ENCODE data around the gene ENC1. TPM values are rescaled to one million over a fixed set of nuclear protein-coding genes. Genes with fewer than 3 reads are reported as not detected.

Gene ENC1
- total and polyA plus RNA-seq, 4 donors: 6.8 to 31.5 (median 18.3) TPM

- Histone ChIP-seq H3K27ac (ENCODE audit: low read depth in 1 of 2, low read length in 1 of 2) (no peak overlapping the region), H3K4me1 (ENCODE audit: control insufficient read depth in 5 of 5, insufficient read depth in 5 of 5, low read length in 5 of 5) (peaks cover 0 to 9% (median 4%) of the 10 kb centered on the region in 5 donors), H3K36me3 (ENCODE audit: control insufficient read depth in 4 of 4, insufficient read depth in 4 of 4, low read length in 4 of 4) (no peaks in the 10 kb centered on the region), H3K9ac (ENCODE audit: insufficient read depth in 1 of 2, low read length in 2 of 2) (no peak overlapping the region), H3K27me3 (ENCODE audit: control insufficient read depth in 3 of 3, insufficient read depth in 3 of 3, low read length in 2 of 3) (no peaks in the 10 kb centered on the region), H3K9me3 (ENCODE audit: control insufficient read depth in 4 of 4, insufficient read depth in 3 of 4, low read length in 3 of 4) (no peaks in the 10 kb centered on the region), H3K4me3 (no peak overlapping the region)
- DNase-seq (no peak), ATAC-seq (ENCODE audit: insufficient read depth, low FRiP score) (no peak)
- WGBS, 2 donors: 72 to 73% methylated on average over 3 of the region's 3 CpGs
- TF ChIP-seq, protein P1, sequence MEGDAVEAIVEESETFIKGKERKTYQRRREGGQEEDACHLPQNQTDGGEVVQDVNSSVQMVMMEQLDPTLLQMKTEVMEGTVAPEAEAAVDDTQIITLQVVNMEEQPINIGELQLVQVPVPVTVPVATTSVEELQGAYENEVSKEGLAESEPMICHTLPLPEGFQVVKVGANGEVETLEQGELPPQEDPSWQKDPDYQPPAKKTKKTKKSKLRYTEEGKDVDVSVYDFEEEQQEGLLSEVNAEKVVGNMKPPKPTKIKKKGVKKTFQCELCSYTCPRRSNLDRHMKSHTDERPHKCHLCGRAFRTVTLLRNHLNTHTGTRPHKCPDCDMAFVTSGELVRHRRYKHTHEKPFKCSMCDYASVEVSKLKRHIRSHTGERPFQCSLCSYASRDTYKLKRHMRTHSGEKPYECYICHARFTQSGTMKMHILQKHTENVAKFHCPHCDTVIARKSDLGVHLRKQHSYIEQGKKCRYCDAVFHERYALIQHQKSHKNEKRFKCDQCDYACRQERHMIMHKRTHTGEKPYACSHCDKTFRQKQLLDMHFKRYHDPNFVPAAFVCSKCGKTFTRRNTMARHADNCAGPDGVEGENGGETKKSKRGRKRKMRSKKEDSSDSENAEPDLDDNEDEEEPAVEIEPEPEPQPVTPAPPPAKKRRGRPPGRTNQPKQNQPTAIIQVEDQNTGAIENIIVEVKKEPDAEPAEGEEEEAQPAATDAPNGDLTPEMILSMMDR (IDR thresholded peaks at IDR 0.05; ENCODE audit: control extremely low read depth, extremely low read depth): no peak
These were observed 18.4 kb downstream of the ENC1 start for GRCh38 chr5:74622122-74622521.

- no peak for ATAC-seq (ENCODE audit: insufficient read depth, low FRiP score)
- 78 to 82% methylated on average over 5 of the region's 5 CpGs for WGBS, 2 donors
- peaks cover 0 to 9% (median 4%) of the 10 kb centered on the region in 5 donors for H3K4me1 ChIP-seq (ENCODE audit: control insufficient read depth in 5 of 5, insufficient read depth in 5 of 5, low read length in 5 of 5)
- TF ChIP-seq, protein P1 (IDR thresholded peaks at IDR 0.05; ENCODE audit: control extremely low read depth, extremely low read depth): no peak
- DNase-seq: no peak
- no peaks in the 10 kb centered on the region for H3K36me3 ChIP-seq (ENCODE audit: control insufficient read depth in 4 of 4, insufficient read depth in 4 of 4, low read length in 4 of 4)
- no peak overlapping the region for H3K4me3 ChIP-seq
- no peaks in the 10 kb centered on the region for H3K27me3 ChIP-seq (ENCODE audit: control insufficient read depth in 3 of 3, insufficient read depth in 3 of 3, low read length in 2 of 3)
- H3K27ac ChIP-seq (ENCODE audit: low read depth in 1 of 2, low read length in 1 of 2): no peak overlapping the region
- H3K9ac ChIP-seq (ENCODE audit: insufficient read depth in 1 of 2, low read length in 2 of 2): no peak overlapping the region
- no peaks in the 10 kb centered on the region for H3K9me3 ChIP-seq (ENCODE audit: control insufficient read depth in 4 of 4, insufficient read depth in 3 of 4, low read length in 3 of 4)
These were observed 19.0 kb downstream of the ENC1 start for GRCh38 chr5:74621492-74621891.

GRCh38 chr5:74619308-74619707 is 21.2 kb downstream of the ENC1 start:
- Histone ChIP-seq H3K27ac (ENCODE audit: low read depth in 1 of 2, low read length in 1 of 2) (no peak overlapping the region), H3K9me3 (ENCODE audit: control insufficient read depth in 4 of 4, insufficient read depth in 3 of 4, low read length in 3 of 4) (no peaks in the 10 kb centered on the region), H3K27me3 (ENCODE audit: control insufficient read depth in 3 of 3, insufficient read depth in 3 of 3, low read length in 2 of 3) (no peaks in the 10 kb centered on the region), H3K4me3 (no peak overlapping the region), H3K4me1 (ENCODE audit: control insufficient read depth in 5 of 5, insufficient read depth in 5 of 5, low read length in 5 of 5) (peaks cover 0 to 9% (median 2%) of the 10 kb centered on the region in 5 donors), H3K36me3 (ENCODE audit: control insufficient read depth in 4 of 4, insufficient read depth in 4 of 4, low read length in 4 of 4) (no peaks in the 10 kb centered on the region), H3K9ac (ENCODE audit: insufficient read depth in 1 of 2, low read length in 2 of 2) (no peak overlapping the region)
- ATAC-seq (ENCODE audit: insufficient read depth, low FRiP score) (no peak), DNase-seq (no peak)
- 50 to 68% methylated on average over 1 of the region's 1 CpG for WGBS, 2 donors
- TF ChIP-seq, protein P1 (IDR thresholded peaks at IDR 0.05; ENCODE audit: control extremely low read depth, extremely low read depth): no peak

GRCh38 chr5:74618106-74618505 is 22.4 kb downstream of the ENC1 start:
- no peaks in the 10 kb centered on the region for H3K27me3 ChIP-seq (ENCODE audit: control insufficient read depth in 3 of 3, insufficient read depth in 3 of 3, low read length in 2 of 3)
- TF ChIP-seq, protein P1 (IDR thresholded peaks at IDR 0.05; ENCODE audit: control extremely low read depth, extremely low read depth): no peak
- DNase-seq (no peak), ATAC-seq (ENCODE audit: insufficient read depth, low FRiP score) (no peak)
- no peak overlapping the region for H3K4me3 ChIP-seq
- no peaks in the 10 kb centered on the region for H3K36me3 ChIP-seq (ENCODE audit: control insufficient read depth in 4 of 4, insufficient read depth in 4 of 4, low read length in 4 of 4)
- no peak overlapping the region for H3K9ac ChIP-seq (ENCODE audit: insufficient read depth in 1 of 2, low read length in 2 of 2)
- no peak overlapping the region for H3K27ac ChIP-seq (ENCODE audit: low read depth in 1 of 2, low read length in 1 of 2)
- H3K9me3 ChIP-seq (ENCODE audit: control insufficient read depth in 4 of 4, insufficient read depth in 3 of 4, low read length in 3 of 4): no peaks in the 10 kb centered on the region
- H3K4me1 ChIP-seq (ENCODE audit: control insufficient read depth in 5 of 5, insufficient read depth in 5 of 5, low read length in 5 of 5): peaks cover 0 to 6% (median 0%) of the 10 kb centered on the region in 5 donors
- WGBS, 2 donors: 95 to 98% methylated on average over 5 of the region's 5 CpGs

All from lung (tissue), 12 donors.